RWPE2 (cell line): Measurements from ENCODE around the gene SEMA3D.
A peak's percentile ranks its signal among the peaks of the same experiment; 100 is the strongest.

Experiments used
- ATAC-seq: fragments of 200-7000 bp; cut with Tn5 transposase; 3 replicates; pipeline ENCODE4 v1.9.1; 2021; ENCODE audit warnings: low read depth
- DNase-seq: peaks from one replicate; pipeline ENCODE4 v3.0.0-alpha.2; 2020; ENCODE audit warnings: low spot score
- H3K27ac ChIP-seq: fragments of 450-650 bp; 2 replicates; pipeline ENCODE4 v1.5.1; 2017; ENCODE audit warnings: mild to moderate bottlenecking; ENCODE audit not compliant: poor library complexity, severe bottlenecking
- H3K27me3 ChIP-seq: fragments of 250-450 bp; sonication (Bioruptor Pico); 2 replicates; pipeline ENCODE4 v1.5.1; 2021; ENCODE audit warnings: mild to moderate bottlenecking, moderate library complexity; ENCODE audit not compliant: insufficient read depth, poor library complexity, severe bottlenecking
- H3K36me3 ChIP-seq: fragments of 250-450 bp; sonication (Bioruptor Pico); 2 replicates; pipeline ENCODE4 v1.5.1; 2020; ENCODE audit warnings: low read depth, mild to moderate bottlenecking, moderate library complexity
- H3K4me1 ChIP-seq: fragments of 250-450 bp; sonication (Bioruptor Pico); 2 replicates; pipeline ENCODE4 v1.5.1; 2021; ENCODE audit warnings: mild to moderate bottlenecking, moderate library complexity; ENCODE audit not compliant: insufficient read depth, poor library complexity, severe bottlenecking
- H3K4me3 ChIP-seq: fragments of 250-450 bp; sonication (Bioruptor Pico); 2 replicates; pipeline ENCODE4 v1.5.1; 2021; ENCODE audit warnings: mild to moderate bottlenecking, moderate library complexity; ENCODE audit not compliant: severe bottlenecking
- H3K9me3 ChIP-seq: fragments of 250-450 bp; sonication (Bioruptor Pico); 2 replicates; pipeline ENCODE4 v1.5.1; 2021; ENCODE audit warnings: mild to moderate bottlenecking, moderate library complexity; ENCODE audit not compliant: severe bottlenecking
- TF ChIP-seq, protein P1 (sequence below): fragments of 450-650 bp; IDR thresholded peaks from one replicate; pipeline ENCODE4 v1.5.1; 2017; ENCODE audit warnings: mild to moderate bottlenecking, moderate library complexity; ENCODE audit not compliant: poor library complexity, severe bottlenecking

The SEMA3D gene

DNA sequence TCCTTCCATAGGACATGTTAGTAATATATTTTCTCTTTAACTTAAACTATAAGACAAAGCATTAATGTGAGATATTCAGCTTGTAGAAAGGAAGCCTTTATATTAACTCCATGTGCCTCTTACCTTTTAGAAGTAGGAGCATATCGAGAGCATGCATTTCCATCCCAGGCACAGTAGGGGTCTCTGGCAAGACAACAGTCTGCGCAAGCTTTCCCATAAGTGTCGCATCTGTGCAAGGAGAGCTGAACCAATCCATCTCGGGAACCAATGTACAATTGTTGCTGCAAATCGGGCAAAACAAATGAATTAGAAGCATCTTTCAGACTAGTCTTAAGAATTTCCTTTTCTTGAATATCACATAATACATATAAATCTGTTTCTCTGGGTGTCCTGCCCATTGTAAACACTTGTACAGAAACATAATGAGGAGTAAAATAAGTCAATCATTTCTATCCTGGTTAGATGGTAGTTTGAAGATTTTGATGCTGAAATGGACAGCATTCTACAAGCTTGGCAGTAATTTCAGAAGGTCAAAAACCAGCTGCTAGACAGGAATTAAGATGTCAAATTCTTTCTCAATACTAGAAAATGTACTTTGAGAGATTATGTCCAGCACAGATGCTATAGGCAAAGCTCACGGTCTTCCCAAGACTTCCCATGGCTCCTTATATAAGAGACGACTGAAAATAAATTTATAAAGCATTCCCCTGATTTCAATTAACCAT is 171.8 kb downstream of the SEMA3D start:
- DNase-seq: no peak
- TF ChIP-seq, protein P1, sequence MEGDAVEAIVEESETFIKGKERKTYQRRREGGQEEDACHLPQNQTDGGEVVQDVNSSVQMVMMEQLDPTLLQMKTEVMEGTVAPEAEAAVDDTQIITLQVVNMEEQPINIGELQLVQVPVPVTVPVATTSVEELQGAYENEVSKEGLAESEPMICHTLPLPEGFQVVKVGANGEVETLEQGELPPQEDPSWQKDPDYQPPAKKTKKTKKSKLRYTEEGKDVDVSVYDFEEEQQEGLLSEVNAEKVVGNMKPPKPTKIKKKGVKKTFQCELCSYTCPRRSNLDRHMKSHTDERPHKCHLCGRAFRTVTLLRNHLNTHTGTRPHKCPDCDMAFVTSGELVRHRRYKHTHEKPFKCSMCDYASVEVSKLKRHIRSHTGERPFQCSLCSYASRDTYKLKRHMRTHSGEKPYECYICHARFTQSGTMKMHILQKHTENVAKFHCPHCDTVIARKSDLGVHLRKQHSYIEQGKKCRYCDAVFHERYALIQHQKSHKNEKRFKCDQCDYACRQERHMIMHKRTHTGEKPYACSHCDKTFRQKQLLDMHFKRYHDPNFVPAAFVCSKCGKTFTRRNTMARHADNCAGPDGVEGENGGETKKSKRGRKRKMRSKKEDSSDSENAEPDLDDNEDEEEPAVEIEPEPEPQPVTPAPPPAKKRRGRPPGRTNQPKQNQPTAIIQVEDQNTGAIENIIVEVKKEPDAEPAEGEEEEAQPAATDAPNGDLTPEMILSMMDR: no peak

DNA sequence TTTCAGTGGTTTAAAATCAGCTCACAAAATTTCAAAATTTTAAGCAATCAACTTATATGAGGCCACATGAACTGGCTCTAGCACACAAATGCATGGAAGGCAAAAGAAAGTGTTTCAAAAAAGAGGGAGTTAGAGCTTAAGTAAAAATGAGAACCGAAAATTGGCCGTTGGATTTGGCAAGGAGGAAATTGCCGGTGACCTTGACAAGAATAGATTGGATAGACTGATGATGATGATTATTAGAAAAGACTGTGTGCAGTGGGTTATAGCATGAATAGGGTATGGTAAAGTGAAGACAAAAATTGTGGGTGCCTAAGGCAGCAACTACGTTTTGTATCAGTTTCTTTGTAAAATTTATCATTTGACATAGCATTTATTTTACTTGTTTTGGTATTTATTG is 175.7 kb downstream of the SEMA3D start:
- Histone ChIP-seq H3K27ac (no peak overlapping the region), H3K36me3 (no peaks in the 10 kb centered on the region), H3K4me3 (no peak overlapping the region), H3K4me1 (no peaks in the 10 kb centered on the region), H3K27me3 (no peaks in the 10 kb centered on the region), H3K9me3 (no peaks in the 10 kb centered on the region)
- DNase-seq (no peak), ATAC-seq (no peak)
- TF ChIP-seq, protein P1: no peak

More for the DNA sequence above, 171.8 kb downstream of the SEMA3D start:
- Histone ChIP-seq H3K9me3 (no peaks in the 10 kb centered on the region), H3K36me3 (no peaks in the 10 kb centered on the region), H3K27ac (no peak overlapping the region), H3K27me3 (no peaks in the 10 kb centered on the region), H3K4me3 (no peak overlapping the region), H3K4me1 (no peaks in the 10 kb centered on the region)
- ATAC-seq: no peak

DNA sequence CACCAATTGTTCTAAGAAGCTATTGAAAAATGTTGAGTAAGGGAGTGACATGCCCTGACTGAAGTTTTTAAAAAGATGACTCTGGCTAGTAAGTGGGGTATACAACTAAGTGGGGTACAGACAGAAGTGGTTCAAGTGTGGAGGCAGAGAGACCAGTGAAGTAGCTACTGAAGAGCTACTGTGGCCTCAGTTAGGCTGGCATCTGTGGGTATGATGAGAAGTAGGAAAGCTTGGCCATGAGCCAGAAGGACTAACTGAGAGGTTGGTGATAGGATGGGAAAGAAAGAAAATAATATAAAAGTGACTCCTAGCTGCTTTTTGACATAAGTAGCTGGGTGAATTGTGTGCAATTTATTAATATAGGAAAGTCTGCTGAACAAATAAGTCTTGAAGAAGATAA is 176.6 kb downstream of the SEMA3D start:
- TF ChIP-seq, protein P1: no peak
- no peak for DNase-seq
- H3K4me1 ChIP-seq: no peaks in the 10 kb centered on the region
- H3K27ac ChIP-seq: no peak overlapping the region
- no peak for ATAC-seq
- no peak overlapping the region for H3K4me3 ChIP-seq
- H3K36me3 ChIP-seq: no peaks in the 10 kb centered on the region
- H3K9me3 ChIP-seq: no peaks in the 10 kb centered on the region
- H3K27me3 ChIP-seq: no peaks in the 10 kb centered on the region

DNA sequence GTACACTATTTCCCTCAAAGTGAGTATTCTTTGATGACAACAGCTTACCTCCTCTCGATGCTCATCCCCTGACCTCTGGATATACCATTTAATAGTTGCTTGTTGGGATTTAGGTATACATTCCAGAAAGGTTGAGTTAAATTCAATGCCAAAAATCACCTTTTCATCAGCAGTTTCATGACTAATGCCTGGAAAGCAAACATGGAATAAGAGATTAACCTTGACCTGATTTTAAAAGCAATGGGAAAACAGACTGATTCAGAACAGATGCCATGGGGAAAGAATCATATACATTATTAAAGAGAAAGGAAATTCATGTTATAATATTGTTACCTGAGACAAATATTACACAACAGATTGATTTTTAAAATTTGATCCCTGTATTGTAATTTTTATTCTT is 180.1 kb downstream of the SEMA3D start:
- TF ChIP-seq, protein P1: no peak
- Histone ChIP-seq H3K9me3 (no peaks in the 10 kb centered on the region), H3K36me3 (no peaks in the 10 kb centered on the region), H3K27ac (no peak overlapping the region), H3K27me3 (no peaks in the 10 kb centered on the region), H3K4me1 (no peaks in the 10 kb centered on the region), H3K4me3 (no peak overlapping the region)
- ATAC-seq: 0 out of 3 replicates have a peak, but pooled peaks have one; percentile 12
- DNase-seq: no peak

DNA sequence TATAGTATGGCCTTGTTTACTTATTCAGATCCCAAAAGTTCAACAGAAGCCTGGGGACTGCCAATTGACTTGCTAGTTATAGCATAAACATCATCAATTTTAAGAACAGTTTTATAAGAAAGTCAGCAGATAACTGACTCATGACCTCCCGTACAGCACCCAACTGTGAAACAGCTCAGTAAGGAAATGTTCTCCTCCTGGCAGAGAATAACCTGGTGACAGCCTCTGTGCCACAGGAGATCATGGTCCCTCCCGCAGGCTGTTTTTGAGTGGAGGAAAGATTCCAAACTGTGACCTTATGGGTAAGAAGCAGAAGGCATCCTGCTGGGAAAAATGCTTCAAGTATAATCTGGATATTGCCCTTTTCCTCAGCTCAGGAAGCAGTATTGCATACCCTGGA is 182.5 kb downstream of the SEMA3D start:
- Histone ChIP-seq H3K4me1 (no peaks in the 10 kb centered on the region), H3K9me3 (no peaks in the 10 kb centered on the region), H3K27ac (no peak overlapping the region), H3K36me3 (no peaks in the 10 kb centered on the region), H3K4me3 (no peak overlapping the region), H3K27me3 (no peaks in the 10 kb centered on the region)
- DNase-seq (no peak), ATAC-seq (no peak)
- TF ChIP-seq, protein P1: no peak
